HG02623 (cell line): Measurements from ENCODE around the gene RAB20.
"Not testable (repeated sequence)": the region's sequence is repeated elsewhere in the genome, so short reads cannot be mapped to it uniquely, and the experiment has no call there.

Source experiments
- ATAC-seq: cut with Tn5 transposase; IDR thresholded peaks from one replicate; pipeline ENCODE4 v1.9.1; 2021; ENCODE audit warnings: moderate library complexity; ENCODE audit not compliant: unreplicated experiment

RAB20 gene

DNA sequence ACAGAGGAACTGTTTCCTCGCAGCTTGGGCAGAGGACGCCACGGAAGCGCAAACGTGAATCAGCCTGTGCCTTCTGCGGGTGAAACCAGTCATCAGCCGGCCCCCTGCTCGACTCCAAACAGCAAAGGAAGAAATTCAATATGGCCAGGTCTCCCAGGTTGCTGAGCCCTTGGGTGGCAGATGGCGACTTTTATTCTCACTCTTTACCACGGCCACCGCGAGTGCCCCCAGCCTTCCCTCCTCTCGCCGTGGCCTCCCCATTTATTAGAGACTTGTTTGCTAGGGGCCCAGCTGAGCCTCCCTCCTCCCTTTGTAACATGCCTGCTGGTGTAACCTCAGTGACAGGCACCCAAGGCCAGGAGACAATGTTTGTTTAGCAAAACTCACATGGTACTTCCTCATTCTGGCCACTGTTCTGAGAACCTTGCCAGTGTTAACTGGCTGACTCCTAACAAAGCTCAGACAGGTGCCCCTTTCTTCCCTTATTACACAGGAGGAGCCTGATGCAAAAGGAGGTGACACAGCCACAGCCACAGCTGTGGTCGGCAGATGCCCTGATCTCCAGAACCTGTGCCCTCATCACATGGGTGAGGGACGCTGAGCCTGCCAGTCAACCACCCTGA, 5.8 kb downstream of the RAB20 start:
- ATAC-seq: no peak

DNA sequence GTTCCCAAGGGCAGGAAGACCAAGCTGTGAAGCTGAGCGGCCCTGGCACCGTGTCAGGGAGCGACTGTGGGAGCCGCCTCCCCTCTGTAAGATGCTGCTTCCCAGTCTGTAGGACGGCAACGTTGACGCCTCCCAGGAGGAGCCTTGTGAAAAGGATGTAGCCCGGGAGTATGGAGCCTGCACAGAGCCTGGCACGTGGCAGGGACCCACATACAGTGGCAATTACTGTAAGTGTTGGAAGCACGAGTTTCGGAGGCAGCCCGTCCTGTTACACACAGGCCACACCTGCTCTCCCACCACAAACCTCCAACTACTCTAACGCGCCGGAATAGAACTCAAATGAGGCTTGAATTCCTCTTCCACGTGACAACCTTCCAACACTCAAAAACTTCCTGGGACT, 6.6 kb downstream of the RAB20 start:
- ATAC-seq: no peak

DNA sequence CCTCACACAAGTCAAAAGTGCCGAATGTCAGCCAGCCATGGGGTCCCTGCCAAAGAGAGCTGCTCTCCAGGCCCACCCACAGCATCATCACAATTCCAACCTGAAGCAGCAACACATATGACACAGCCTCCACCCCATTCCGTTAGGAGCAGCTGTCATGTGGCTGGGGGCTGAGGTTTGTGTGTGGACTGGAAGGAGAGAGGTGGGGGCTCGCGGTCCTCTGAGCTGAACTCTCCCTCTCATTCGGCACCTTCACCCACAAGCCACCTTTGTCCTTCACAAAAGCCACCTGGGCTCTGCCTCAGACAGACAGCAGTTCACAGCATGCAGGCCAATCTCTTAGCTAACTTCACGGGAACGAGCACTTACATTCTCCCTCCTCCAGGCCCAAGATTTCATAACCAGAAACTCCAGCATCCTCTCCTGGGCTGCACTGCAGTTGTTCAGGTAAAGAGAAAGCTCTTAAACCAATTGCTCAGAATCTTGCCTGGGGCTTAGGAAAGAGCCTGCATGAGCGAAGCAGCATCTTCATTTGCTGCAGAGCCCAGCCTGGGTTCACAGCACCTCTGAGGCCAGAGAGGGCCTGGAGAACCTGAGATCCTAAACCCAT, 7.2 kb downstream of the RAB20 start:
- no peak for ATAC-seq

DNA sequence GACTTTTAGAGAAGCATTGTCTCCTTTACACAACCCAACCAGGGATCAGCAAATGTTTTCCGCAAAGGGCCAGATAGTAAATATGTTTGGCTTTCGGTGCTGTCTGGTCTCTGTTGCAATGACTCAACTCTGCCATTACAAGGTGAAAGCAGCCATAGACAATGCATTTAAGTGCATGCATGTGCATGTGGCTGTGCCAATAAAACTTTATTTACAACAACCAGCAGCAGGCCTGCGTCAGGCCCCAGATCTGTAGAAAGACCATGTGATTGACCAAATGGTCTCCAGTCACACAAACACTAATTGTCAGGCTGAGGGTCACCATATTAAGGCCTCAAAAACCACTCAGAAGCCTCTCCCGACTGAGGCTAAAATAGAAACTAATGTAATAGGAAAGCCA, 8.1 kb downstream of the RAB20 start:
- ATAC-seq: no peak

DNA sequence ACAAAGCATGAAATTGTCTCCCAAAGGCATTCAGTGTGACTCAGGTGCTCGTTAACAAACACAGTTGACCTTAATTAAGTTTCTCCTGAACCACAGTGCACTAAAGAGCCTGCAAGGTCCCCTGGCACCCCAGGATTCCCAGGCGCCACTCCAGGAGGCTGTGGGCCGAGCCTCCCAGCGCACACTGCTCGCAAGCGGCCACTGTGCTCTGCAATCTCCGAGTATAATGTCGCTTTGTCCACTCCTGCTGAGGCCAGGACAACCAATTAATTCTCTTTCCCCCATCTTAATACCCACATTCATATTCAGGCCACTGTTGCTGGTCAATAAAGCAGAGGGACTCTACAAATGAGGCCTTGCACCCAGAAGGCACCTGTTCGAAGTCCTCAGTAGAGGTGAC, 8.8 kb downstream of the RAB20 start:
- ATAC-seq: no peak

DNA sequence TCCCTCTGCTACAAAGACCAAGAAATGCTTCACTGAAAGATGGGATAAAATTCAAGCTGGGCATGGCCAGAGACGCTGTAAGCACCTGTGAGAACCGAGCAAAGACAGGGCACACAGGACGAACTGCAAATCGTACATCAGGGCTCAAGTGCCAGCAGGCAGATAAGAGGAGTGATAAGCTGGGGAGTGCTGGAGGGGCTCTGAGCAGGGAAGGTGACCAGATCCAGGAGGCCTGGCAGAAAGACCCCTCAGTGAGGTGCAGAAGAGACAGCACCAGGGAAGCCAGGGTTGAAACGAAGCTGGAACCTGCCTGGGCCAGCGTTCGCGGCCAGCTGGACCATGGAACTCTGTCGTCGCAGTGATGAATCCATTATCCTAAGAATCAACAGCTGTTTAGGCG, 10.2 kb downstream of the RAB20 start:
- no peak for ATAC-seq

DNA sequence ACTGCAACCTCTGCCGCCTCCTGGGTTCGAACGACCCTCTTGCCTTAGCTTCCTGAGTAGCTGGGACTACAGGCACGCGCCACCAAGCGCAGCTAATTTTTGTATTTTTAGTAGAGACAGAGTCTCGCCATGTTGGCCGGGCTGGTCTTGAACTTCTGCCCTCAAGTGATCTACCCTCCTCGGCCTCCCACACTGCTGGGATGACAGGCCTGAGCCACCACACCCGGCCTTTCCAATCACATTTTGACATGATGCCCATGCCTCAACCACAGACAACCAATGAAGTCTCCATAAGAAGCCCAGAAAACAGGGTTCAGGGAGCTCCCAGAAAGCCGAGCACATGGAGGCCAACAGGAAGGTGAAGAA, 11.7 kb downstream of the RAB20 start:
- ATAC-seq: no peak

DNA sequence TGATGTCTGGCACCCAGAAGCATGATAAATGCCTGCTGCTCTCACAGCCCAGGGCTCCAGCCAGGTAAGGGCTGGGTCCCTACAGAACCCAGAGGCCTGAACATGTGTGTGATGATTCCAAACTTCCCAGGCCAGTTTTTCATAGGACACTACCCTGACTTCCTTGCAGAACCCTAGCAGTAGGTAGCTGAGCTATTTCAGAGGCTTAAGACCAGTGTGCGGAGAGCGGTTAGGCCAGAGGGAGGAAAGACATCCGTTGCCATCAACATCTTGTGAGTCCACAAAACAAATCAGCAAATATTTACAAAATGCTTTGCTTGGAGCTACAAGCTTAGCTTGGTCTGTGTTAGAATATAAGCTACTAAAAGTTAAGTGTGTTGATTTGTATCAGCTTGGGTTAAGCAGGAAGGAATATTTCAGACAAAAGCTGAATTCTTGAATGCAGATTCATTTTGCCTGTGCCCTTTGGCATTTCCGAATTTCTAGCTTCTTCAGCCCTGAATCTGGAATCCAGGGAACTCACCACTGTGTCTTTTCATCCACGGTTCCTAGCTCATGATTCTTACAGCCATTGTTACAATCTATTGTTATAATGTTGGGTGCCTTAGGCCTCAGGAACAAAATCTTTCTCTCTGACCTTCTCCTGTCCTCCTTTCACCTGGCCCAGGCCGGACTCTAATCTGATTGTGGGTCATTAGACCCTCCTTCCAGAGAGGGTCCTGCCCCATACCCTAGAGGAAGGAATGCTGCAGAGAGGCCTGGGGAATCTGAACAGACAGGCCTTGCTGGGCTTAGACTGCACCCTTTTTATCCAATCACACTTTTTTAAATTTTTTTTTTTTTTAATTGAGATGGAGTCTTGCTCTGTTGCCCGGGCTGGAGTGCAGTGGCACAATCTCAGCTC, 12.4 kb downstream of the RAB20 start:
- ATAC-seq: no peak

DNA sequence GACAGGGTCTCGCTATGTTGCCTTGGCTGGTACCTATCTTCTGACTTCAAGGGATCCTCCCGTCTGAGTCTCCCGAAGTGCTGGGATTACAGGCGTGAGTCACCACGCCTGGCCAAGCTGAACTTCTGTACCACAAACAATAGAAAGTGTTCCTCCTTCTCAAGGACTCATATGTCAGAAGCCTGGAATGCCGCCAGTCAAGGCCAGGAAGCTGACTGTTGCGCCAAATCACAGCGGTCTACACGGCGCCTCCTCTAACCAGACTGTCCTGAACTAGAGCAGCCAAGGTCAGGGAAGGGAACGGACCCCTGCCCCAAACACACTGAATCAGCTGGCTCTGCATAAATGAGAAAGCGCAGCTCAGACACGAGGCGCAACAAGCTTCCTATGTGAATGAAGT, 14.6 kb downstream of the RAB20 start:
- no peak for ATAC-seq

DNA sequence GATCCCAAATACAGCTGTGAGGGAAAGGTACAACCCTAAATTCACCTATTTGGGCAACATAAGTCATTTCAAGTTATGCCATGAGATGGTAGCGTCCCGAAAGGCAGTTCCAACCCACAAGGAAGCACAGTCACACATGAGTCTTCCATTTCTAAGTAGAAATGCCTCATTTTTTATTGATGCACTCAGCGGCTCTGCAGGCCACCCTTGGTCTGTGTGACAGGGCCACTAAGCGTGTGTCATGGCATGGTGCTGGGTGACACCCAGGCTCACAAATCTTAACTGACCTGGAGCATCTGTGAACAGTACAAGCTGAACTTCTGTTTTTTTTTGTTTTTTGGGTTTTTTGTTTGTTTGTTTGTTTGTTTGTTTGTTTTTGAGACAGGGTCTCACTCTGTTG, 15.1 kb downstream of the RAB20 start:
- no peak for ATAC-seq

DNA sequence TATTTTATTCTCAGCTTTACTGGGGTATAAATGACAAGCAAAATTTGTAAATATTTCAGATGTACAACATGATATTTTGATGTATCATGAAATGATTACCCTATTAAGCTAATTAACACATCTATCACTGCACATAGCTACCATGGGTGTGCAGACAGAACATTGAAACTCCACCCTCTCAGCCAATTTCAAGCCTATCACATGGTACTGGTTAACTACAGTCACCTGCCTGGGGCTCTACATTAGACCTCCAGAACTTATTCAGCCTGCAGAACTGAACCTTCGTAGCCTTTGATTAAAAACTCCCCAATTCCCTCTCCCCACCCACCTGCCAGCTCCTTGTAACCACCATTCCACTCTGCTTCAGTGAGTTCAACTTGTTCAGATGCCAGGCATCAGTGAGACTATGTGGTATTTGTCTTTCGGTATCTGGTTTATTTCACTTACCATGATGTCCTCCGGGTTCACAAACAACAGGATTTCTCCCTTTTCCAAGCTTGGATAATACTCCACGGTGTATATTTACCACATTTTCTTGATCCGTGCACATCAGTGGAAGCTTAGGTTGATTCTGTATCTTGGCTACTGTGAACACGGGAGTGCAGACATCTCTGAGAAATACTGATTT, 19.2 kb downstream of the RAB20 start:
- no peak for ATAC-seq

DNA sequence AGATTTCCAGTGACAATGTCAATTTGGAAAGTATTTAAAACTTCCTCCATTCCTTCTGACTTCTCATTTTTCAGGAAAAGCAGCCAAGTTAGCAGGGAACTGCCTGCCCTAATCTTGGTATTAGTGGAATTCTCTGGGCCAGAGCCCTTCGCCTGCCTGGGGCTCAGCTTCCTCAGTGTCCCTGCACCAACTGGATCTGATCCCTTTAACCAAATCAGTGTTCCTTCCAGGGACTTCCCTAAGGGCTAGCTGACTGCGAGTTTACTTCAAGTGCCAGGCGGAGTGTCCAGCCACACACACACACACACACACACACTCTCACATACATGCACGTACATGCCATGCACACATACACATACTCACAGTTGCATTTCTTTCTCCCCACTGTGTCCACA, 20.0 kb downstream of the RAB20 start:
- ATAC-seq: no peak

DNA sequence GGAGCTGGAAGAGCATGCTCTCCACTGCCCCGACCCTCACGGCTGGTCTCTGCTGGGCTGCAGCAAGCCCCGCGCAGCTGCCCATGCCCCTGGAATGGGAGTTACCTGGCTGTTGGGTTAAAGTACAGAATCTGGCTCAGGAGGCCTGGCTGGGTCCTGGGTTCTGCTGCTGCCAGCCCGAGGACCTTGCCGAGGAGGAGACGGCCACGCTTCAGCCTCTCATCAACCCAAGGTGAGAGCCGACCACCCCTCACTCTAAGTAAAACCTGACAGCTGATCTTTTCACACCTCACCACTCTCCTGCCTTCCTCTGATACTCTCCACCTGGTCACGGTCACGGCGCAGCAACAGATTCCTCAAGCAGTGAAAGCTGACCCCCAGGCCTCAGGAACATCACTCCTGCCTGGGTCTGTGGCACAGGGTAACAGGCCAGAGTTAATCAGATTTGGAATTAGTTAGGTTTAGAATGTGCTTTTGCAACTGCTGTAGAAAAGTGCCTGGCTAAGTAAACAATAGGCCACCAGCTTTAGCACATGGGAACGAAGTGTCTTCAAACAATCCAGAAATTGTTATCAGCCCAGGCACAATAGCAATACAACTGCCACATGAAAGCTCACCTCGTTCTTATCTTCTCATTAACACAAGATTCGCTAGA, 20.5 kb downstream of the RAB20 start:
- no peak for ATAC-seq

DNA sequence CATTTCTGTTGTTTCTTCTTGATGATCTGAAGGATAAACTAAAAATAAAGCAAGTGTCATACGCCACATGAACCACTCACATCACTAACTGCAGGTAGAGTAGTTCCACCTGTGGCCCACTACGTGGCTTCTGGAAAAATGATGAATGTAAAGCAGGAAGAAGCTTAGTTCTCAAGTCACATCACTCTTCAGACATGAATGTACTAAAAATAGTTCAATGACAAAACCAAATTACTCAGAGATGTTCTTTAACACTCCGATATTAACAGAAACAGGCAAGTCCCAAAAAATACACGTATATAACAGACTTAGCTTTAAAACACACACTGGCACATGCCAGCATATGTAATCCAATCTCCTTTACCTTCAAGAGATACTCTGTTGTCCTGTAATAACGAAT, 21.6 kb downstream of the RAB20 start:
- no peak for ATAC-seq

DNA sequence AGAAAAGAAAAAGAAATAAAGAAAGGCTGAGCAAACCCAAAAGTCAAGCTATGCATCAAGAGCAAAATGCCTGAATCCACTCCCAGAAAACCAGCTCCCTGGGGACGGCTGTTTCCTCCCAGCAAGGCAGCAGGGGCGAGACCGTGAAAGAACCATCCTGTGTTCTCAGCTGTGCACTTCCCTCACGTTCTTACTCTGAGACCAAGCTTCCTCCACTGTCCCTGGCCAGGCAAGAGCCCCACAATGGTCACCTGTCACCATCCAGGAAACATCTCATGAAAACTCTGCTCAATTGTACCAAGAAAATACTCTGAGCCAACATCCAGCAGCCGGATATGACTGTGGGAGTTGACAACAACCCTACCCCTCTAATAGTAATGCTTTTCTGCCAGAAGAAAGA, 22.9 kb downstream of the RAB20 start:
- no peak for ATAC-seq

DNA sequence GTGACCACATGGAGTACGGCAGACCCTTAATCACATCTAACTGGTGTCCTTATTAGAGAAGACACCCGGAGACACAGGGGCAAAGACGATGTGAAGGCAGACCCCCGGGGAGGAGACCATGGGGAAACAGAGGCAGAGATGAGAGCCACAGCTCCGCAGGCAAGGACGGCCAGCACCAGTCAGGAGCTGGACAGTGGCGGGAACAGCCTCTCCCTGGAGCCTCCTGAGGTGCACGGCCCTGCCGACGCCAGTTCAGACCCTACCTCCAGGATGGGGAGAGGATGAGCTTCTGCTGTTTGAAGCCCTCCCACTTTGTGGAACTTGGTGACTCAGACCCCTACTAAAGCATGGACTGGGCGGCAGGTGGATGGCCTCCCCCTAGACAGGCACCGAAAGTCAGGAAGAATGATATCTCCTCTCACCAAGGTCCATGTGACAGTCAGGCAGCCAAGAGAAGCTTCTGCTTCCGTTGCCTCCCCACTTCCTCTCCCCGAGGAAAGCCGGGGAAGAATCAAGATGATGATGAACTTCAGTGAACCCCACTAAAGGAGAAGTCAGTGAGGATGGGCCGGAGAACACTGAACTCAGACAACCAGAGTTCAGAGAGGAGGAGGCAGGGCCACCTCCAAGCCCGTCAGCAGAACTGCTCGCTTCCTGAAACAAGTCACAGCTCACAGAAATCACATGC, 25.4 kb downstream of the RAB20 start:
- ATAC-seq: no peak

DNA sequence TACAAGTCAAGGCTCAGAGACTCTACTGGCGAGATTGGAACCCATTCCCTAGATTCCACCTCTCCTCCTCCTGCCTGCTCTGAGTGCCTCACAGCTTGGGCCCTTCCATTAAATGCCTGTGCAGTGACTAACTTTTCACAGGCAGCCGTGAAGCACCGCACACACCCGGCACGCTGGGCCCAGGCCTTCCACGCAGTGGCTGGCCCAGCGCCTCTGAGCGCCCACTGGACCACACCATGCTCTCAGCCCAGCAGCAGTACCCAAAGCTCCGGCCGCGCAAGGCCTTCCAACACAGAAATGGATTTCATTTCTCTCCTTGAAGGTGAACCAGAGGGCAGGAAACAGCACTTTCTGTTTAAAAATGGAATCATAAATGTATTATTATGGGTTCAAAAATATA, 26.0 kb downstream of the RAB20 start:
- no peak for ATAC-seq

DNA sequence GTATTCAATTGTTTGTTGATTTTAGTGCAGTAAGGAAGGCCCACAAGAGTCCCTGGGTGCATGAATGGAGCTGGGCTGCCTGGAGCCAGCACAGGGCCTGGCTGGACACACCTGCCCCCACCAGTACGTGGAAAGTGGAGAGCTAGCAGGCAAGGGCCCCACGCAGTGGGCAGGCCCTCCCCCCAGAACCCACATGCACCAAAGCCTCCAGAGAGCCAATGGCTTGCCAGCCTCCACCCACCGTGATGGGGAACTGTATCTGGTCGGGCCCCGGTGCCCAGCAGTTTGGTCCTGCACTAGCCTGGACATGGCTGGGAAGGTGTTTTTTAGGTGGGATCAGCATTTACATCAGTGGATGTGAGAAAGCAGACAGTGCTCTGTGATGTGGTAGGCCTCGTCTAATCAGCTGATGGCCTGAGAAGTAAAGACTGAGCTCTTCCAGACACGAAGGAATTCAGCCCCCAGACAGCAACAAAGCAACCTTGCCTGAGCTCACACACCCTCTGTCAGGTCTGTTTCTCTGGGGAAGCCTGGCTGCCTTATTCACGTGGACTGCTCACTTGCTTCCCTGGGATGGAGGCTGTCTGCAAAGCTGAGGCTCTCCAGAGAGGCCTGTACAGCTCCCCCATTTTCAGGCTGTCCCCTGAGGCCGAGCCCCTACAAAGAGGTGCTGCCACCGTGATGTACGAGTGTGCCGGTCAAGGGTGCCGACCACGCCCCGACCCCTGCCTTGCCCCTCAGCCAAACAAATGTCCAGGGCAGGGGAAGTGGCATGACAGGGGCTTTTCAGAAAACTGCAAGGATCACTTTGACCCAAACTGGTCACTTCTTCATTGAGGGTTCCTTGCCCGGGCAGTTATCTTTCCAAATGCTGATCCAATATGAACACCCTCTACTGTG, 27.5 kb downstream of the RAB20 start:
- ATAC-seq: no peak

DNA sequence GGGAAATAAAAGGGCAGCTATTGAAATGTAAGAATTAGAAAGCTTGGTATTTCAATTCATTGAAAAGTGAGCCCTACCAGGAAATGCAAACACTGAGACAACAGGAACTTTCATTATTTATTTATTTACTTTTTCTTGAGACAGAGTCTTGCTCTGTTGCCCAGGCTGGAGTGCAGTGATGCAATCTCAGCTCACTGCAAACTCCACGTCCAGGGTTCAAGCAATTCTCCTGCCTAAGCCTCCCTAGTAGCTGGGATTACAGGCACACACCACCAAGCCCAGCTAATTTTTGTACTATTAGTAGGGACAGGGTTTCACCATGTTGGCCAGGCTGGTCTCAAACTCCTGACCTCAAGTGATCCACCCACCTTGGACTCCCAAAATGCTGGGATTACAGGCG, 29.3 kb downstream of the RAB20 start:
- ATAC-seq: not testable (repeated sequence)

DNA sequence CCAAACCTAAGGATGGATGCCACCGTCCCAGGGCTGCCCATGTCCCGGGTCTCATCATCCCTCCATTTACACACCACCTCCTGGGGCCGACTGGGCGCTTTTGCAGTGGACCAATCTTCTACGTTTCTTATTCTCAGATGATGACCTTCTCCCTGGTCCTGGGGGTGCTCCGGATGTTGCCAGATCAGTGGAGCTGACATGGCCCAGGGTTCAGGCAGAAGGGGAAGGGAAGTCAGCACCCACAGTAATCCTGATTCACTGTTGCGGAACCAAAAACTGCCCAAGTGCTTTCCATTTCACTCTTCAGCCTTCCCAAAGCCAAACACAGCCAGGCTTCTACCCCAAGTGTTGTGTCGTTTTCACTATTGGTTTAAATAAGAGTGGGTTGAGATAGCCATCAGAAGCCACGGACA, 29.8 kb downstream of the RAB20 start:
- ATAC-seq: no peak
